ENCODE data around the gene SMIM24.
"Not testable (repeated sequence)": the region's sequence is repeated elsewhere in the genome, so short reads cannot be mapped to it uniquely, and the experiment has no call there.

SMIM24 gene

GRCh38 chr19:3480383-3481091, at the start of gene SMIM24:
TSS of gene SMIM24 (minus strand) at chr19:3480525. CDS start at chr19:3480463, 62 bp downstream.
- no peak for DNase-seq (ENCODE audit: low read depth)

GRCh38 chr19:3529299-3529698, 49.0 kb upstream of the SMIM24 start:
- DNase-seq (ENCODE audit: low read depth), result not testable (repeated sequence)

GRCh38 chr19:3528539-3529211, 48.4 kb upstream of the SMIM24 start:
- DNase-seq (ENCODE audit: low read depth), result no peak

GRCh38 chr19:3528080-3528479, 47.8 kb upstream of the SMIM24 start:
- DNase-seq (ENCODE audit: low read depth), result no peak

- DNase-seq (ENCODE audit: low read depth), result no peak
Measured at GRCh38 chr19:3527238-3527910, 47.0 kb upstream of the SMIM24 start.

- no peak for DNase-seq (ENCODE audit: low read depth)
Measured at GRCh38 chr19:3526507-3527237, 46.3 kb upstream of the SMIM24 start.

GRCh38 chr19:3524904-3525451, 44.7 kb upstream of the SMIM24 start:
- no peak for DNase-seq (ENCODE audit: low read depth)

- DNase-seq (ENCODE audit: low read depth), result no peak
Measured at GRCh38 chr19:3524078-3524842, 43.9 kb upstream of the SMIM24 start.

- no peak for DNase-seq (ENCODE audit: low read depth)
Measured at GRCh38 chr19:3523361-3524077, 43.2 kb upstream of the SMIM24 start.

- no peak for DNase-seq (ENCODE audit: low read depth)
Measured at GRCh38 chr19:3522421-3523360, 42.4 kb upstream of the SMIM24 start.

GRCh38 chr19:3521104-3521445, 40.8 kb upstream of the SMIM24 start:
- DNase-seq (ENCODE audit: low read depth), result no peak

GRCh38 chr19:3520166-3521103, 40.1 kb upstream of the SMIM24 start:
- DNase-seq (ENCODE audit: low read depth), result no peak

- no peak for DNase-seq (ENCODE audit: low read depth)
Measured at GRCh38 chr19:3519126-3519525, 38.8 kb upstream of the SMIM24 start.

- no peak for DNase-seq (ENCODE audit: low read depth)
Measured at GRCh38 chr19:3518659-3519058, 38.3 kb upstream of the SMIM24 start.

GRCh38 chr19:3518255-3518654, 37.9 kb upstream of the SMIM24 start:
- DNase-seq (ENCODE audit: low read depth), result no peak

GRCh38 chr19:3517638-3518037, 37.3 kb upstream of the SMIM24 start:
- DNase-seq (ENCODE audit: low read depth), result no peak

GRCh38 chr19:3516675-3517207, 36.4 kb upstream of the SMIM24 start:
- DNase-seq (ENCODE audit: low read depth), result no peak

- DNase-seq (ENCODE audit: low read depth), result no peak
Measured at GRCh38 chr19:3515891-3516422, 35.6 kb upstream of the SMIM24 start.

Measured in stimulated activated CD8-positive, alpha-beta memory T cell treated with anti-CD3 and anti-CD28 coated beads, Interleukin-12 subunit alpha, Interleukin-12 subunit beta, amount 100 ng/mL, for 4 hours (primary cell).